Measurements from ENCODE around the gene STRIP2. TPM values are rescaled to one million over a fixed set of nuclear protein-coding genes. Genes with fewer than 3 reads are reported as not detected.

The STRIP2 gene
- total and polyA plus RNA-seq, 2 of the 13 experiments (the other 11 are each of a cell fraction or from before 2014, with no cell fraction given), result 3.9 to 8.2 TPM

GRCh38 chr7:129464194-129464593 is 30.0 kb downstream of the STRIP2 start:
- H3K4me1 ChIP-seq (ENCODE audit: insufficient read depth, low read length), result no peaks in the 10 kb centered on the region
- no peak for DNase-seq (ENCODE audit: low spot score)
- H3K4me2 ChIP-seq (ENCODE audit: low read depth, low read length), result no peak overlapping the region
- H3K9ac ChIP-seq (ENCODE audit: insufficient read depth, low read depth, low read length), result no peak overlapping the region
- H3K79me2 ChIP-seq (ENCODE audit: insufficient read depth, low read length), result no peaks in the 10 kb centered on the region
- intact Hi-C loops (cut with micrococcal nuclease; ENCODE audit: unreplicated experiment), result no loop called here
- H3K27me3 ChIP-seq (ENCODE audit: control insufficient read depth in 1 of 2, insufficient read depth in 2 of 2, low read length in 2 of 2), result no peaks in the 10 kb centered on the region
- no peak overlapping the region for H3K27ac ChIP-seq (ENCODE audit: extremely low read length, insufficient read depth, low read length)
- 91% methylated on average over 4 of the region's 4 CpGs for WGBS (ENCODE audit: low lambda C conversion rate)
- POLR2A ChIA-PET, result no interaction called here
- H4K20me1 ChIP-seq (ENCODE audit: insufficient read depth, low read length), result no peaks in the 10 kb centered on the region
- H3K9me3 ChIP-seq (ENCODE audit: low read length), result no peaks in the 10 kb centered on the region
- BruUV-seq (replicated peaks), result no TSS peak
- FAIRE-seq, result no peak
- peaks cover 3 to 16% of the 10 kb centered on the region in 2 experiments; a peak in 4 of 5 replicates for H3K36me3 ChIP-seq (replicated peaks in 1 of 2; ENCODE audit: control insufficient read depth in 1 of 2, insufficient read depth in 2 of 2, low read length in 2 of 2)
- in situ Hi-C loops (cut with HindIII; ENCODE audit: extremely low pct_ligation_motif_present, low pct_unique_long_range_greater_than_20kb), result loop anchor here (5.0 kb wide), 1 partner anchor 97 kb away; no protein-coding TSS in a partner anchor
- CTCF ChIA-PET (ENCODE audit: low intra/inter-chr PET ratio, low total read pairs), result no interaction called here
- H2AFZ ChIP-seq (ENCODE audit: low read length), result no peak overlapping the region
- H3K4me3 ChIP-seq (replicated peaks in 1 of 3; ENCODE audit: insufficient read depth in 1 of 3, low read depth in 2 of 3, low read length in 3 of 3), result no peak overlapping the region
- ATAC-seq, result no peak
- no peak for TF ChIP-seq PPARG (CRISPR knock-in tag; conservative IDR thresholded peaks at IDR 0.05)
- TF ChIP-seq ZNF775 (CRISPR knock-in tag; IDR thresholded peaks at IDR 0.05; ENCODE audit: borderline replicate concordance), result no peak
- no peak for TF ChIP-seq MED13 (CRISPR knock-in tag; IDR thresholded peaks at IDR 0.05)
- TF ChIP-seq DMAP1 (CRISPR knock-in tag; IDR thresholded peaks at IDR 0.05), result no peak
- no peak for TF ChIP-seq ZNF788 (CRISPR knock-in tag; IDR thresholded peaks at IDR 0.05; ENCODE audit: borderline replicate concordance)
- no peak for TF ChIP-seq ZKSCAN5 (CRISPR knock-in tag; IDR thresholded peaks at IDR 0.05)
- TF ChIP-seq ZNF614 (CRISPR knock-in tag; IDR thresholded peaks at IDR 0.05; ENCODE audit: borderline replicate concordance), result no peak
- no peak for TF ChIP-seq CHCHD3 (CRISPR knock-in tag; IDR thresholded peaks at IDR 0.05)
- TF ChIP-seq ZNF503 (CRISPR knock-in tag; IDR thresholded peaks at IDR 0.05), result no peak
- no peak for TF ChIP-seq AFF4 (CRISPR knock-in tag; IDR thresholded peaks at IDR 0.05)
- TF ChIP-seq MIER2 (CRISPR knock-in tag; IDR thresholded peaks at IDR 0.05), result no peak
- TF ChIP-seq ZFP37 (CRISPR knock-in tag; IDR thresholded peaks at IDR 0.05; ENCODE audit: borderline replicate concordance), result no peak
- TF ChIP-seq ZNF646 (CRISPR knock-in tag; IDR thresholded peaks at IDR 0.05), result no peak
- TF ChIP-seq SNAI1 (CRISPR knock-in tag; IDR thresholded peaks at IDR 0.05; ENCODE audit: borderline replicate concordance), result no peak
